Type B pancreatic cell (in vitro differentiated cells): ENCODE data around the gene TEX9. TPM values are rescaled to one million over a fixed set of nuclear protein-coding genes. Genes with fewer than 3 reads are reported as not detected.
A peak's percentile ranks its signal among the peaks of the same experiment; 100 is the strongest.
"Not testable (repeated sequence)": the region's sequence is repeated elsewhere in the genome, so short reads cannot be mapped to it uniquely, and the experiment has no call there.

Source experiments
- DNase-seq: peaks from one replicate; pipeline ENCODE4 v3.0.0; 2021; ENCODE audit warnings: mixed read lengths; ENCODE audit not compliant: unreplicated experiment; ENCODE audit errors: extremely low spot score
- H3K27ac Mint-ChIP-seq: 2 replicates; pipeline ENCODE4 v1.8.0; 2021; ENCODE audit warnings: mild to moderate bottlenecking, mixed read lengths
- H3K27me3 Mint-ChIP-seq: 2 replicates; pipeline ENCODE4 v1.8.0; 2021; ENCODE audit warnings: mixed read lengths
- H3K36me3 Mint-ChIP-seq: 2 replicates; pipeline ENCODE4 v1.8.0; 2021; ENCODE audit warnings: mixed read lengths
- H3K4me1 Mint-ChIP-seq: one replicate; pipeline ENCODE4 v1.8.0; 2021; ENCODE audit warnings: mixed read lengths; ENCODE audit not compliant: unreplicated experiment
- H3K4me3 Mint-ChIP-seq: 2 replicates; pipeline ENCODE4 v1.8.0; 2021; ENCODE audit warnings: mild to moderate bottlenecking, mixed read lengths
- H3K9me3 Mint-ChIP-seq: 2 replicates; pipeline ENCODE4 v1.8.0; 2021; ENCODE audit warnings: mixed read lengths
- CTCF ChIP-seq: fragments of 200-600 bp; sonication (generic); conservative IDR thresholded peaks from 2 replicates; pipeline ENCODE4 v1.5.0; 2021; ENCODE audit warnings: antibody characterized with exemption, mild to moderate bottlenecking
- total RNA-seq: library from RNA; stranded (reverse); gene quantifications from 2 replicates; pipeline ENCODE4 v1.2.1, GENCODE V29; 2021; ENCODE audit warnings: low replicate concordance

TEX9 gene
- total RNA-seq, 1 donor from 2014 or later = 23.7 TPM

GRCh38 chr15:56410721-56411120, 45.5 kb downstream of the TEX9 start:
- no peaks in the 10 kb centered on the region for H3K27me3 Mint-ChIP-seq
- H3K4me1 Mint-ChIP-seq = no peaks in the 10 kb centered on the region
- DNase-seq = no peak
- no peak for TF ChIP-seq CTCF
- no peak overlapping the region for H3K4me3 Mint-ChIP-seq
- no peak overlapping the region for H3K27ac Mint-ChIP-seq
- peaks cover 10% of the 10 kb centered on the region for H3K36me3 Mint-ChIP-seq
- no peaks in the 10 kb centered on the region for H3K9me3 Mint-ChIP-seq

DNA sequence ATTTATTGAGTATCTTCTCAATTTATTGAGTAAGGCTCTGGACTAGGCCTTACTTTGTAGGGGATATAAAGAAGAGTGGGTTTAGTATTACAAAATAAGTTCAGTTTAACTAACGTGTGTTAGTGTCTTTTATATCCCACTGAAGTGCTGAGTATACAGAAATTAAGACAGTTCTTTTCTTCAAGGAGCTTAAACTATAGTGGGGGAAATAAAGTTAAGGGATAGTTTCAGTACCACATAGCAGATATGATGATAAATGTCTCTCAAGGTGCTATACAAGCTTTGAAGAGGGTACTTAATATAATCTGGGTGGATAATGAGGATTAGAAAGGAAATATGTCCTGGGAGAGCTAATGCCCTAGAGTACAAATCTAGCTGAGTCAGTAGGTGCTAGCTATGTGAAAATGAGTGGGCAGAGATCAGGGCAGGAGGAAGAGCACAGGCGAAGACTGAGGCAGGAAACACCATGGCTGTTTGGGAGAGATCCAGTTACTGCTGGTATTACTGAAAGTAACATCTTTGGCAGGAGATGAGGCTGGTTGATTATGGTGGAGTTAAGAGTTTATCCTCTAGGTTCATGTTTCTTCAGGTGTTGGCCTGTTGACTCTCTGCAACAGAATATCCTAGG, 46.0 kb downstream of the TEX9 start:
- H3K4me3 Mint-ChIP-seq = no peak overlapping the region
- H3K4me1 Mint-ChIP-seq = no peaks in the 10 kb centered on the region
- H3K27ac Mint-ChIP-seq = no peak overlapping the region
- no peaks in the 10 kb centered on the region for H3K27me3 Mint-ChIP-seq
- DNase-seq = no peak
- H3K9me3 Mint-ChIP-seq = no peaks in the 10 kb centered on the region
- no peak for TF ChIP-seq CTCF
- H3K36me3 Mint-ChIP-seq = peaks cover 14% of the 10 kb centered on the region

- not testable (repeated sequence) for H3K27ac Mint-ChIP-seq, H3K27me3 Mint-ChIP-seq, H3K4me3 Mint-ChIP-seq, H3K9me3 Mint-ChIP-seq, DNase-seq, H3K4me1 Mint-ChIP-seq
- peaks cover 30% of the 10 kb centered on the region for H3K36me3 Mint-ChIP-seq
These were observed 48.0 kb downstream of the TEX9 start for GRCh38 chr15:56413114-56413733.

GRCh38 chr15:56425276-56425675, 60.0 kb downstream of the TEX9 start:
- Mint-ChIP-seq H3K4me1 (no peaks in the 10 kb centered on the region), H3K4me3 (no peak overlapping the region), H3K27ac (no peak overlapping the region), H3K36me3 (peaks cover 26% of the 10 kb centered on the region), H3K27me3 (no peaks in the 10 kb centered on the region), H3K9me3 (no peaks in the 10 kb centered on the region)
- TF ChIP-seq CTCF = no peak
- DNase-seq = no peak

DNA sequence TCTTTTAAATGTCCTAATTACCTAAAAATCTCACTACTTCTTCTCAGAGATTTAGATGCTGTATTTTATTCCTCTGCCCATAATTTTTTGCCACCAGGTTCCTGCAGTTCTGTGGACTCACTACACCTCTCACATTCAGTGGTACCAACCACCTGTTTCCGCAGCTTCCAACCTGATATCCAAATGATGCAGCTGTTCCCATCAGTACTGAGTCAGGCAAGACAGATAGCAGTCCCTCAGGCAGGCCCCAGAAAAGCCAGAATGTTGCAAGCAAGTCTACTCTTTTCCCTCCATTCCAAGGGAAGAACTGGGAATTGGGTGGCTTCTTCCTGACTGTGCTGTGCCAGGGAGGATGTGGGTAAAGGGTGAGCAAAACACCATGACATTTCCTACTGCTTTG, 60.8 kb downstream of the TEX9 start:
- Mint-ChIP-seq H3K27me3 (no peaks in the 10 kb centered on the region), H3K9me3 (no peaks in the 10 kb centered on the region), H3K27ac (no peak overlapping the region), H3K4me3 (no peak overlapping the region), H3K36me3 (peaks cover 26% of the 10 kb centered on the region), H3K4me1 (no peaks in the 10 kb centered on the region)
- DNase-seq = no peak
- no peak for TF ChIP-seq CTCF

GRCh38 chr15:56428821-56429458, 63.7 kb downstream of the TEX9 start:
- TF ChIP-seq CTCF = peak; percentile 78
- Mint-ChIP-seq H3K27me3 (no peaks in the 10 kb centered on the region), H3K27ac (no peak overlapping the region), H3K36me3 (peaks cover 16% of the 10 kb centered on the region), H3K9me3 (no peaks in the 10 kb centered on the region), H3K4me1 (no peaks in the 10 kb centered on the region), H3K4me3 (no peak overlapping the region)
- no peak for DNase-seq
